HG03457 (cell line): ENCODE measurements around the gene SPEN.

ENCODE experiments used
- ATAC-seq: cut with Tn5 transposase; IDR thresholded peaks from one replicate; pipeline ENCODE4 v1.9.1; 2021; ENCODE audit warnings: moderate number of reproducible peaks; ENCODE audit not compliant: unreplicated experiment

The SPEN gene

DNA sequence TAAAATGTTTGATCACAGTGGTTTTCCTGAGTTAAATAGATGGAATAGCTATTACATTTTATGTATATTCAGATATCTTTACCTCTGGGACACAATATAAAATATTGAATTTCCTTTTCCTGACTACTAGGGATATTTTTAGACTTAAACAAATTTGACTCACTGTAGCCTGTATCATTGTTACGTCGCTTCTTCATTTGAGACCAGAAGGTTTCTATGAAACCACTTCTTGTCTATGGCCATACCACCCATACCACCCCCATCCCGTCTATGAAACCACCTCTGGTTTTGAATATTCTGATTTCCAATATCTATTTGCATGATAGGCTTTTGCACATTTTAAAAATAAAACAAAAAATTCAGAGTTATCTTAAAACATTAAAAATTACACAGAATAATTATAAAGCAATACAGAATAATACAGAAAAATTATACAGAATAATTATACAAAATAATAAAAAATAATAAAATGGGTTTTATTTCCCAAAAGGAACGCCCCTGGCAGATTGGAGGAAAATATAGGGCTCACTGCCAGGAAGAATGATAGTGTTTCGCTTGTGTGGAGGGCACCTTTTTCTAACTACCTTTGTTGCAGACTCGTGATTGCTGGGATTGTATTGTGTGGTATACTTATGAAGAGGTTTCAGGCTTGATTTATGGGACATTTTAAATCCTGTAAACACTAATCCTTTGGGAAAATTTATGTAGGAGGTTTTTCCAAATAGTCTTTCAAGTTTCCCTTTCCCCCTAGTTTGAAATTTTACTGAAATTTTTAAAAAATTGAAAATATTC lies 4.7 kb downstream of the SPEN start:
- no peak for ATAC-seq

DNA sequence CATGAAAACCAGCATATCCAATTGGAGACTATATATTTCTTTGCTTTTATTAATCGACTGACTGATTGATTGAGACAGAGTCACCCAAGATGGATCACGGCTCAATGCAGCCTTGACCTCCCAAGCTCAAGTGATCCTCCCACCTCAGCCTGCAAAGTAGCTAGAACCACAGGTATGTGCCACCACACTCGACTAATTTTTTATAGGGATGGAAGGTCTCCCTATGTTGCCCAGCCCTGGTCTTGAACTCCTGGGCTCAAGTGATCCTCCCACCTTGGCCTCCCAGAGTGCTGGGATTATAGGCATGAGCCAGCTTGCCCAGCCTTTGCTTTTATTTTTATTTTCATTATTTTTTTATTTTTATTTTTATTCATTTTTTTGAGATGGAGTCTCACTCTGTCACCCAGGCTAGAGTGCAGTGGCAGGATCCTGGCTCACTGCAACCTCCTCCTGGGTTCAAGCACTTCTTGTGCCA lies 5.4 kb downstream of the SPEN start:
- ATAC-seq, result no peak

DNA sequence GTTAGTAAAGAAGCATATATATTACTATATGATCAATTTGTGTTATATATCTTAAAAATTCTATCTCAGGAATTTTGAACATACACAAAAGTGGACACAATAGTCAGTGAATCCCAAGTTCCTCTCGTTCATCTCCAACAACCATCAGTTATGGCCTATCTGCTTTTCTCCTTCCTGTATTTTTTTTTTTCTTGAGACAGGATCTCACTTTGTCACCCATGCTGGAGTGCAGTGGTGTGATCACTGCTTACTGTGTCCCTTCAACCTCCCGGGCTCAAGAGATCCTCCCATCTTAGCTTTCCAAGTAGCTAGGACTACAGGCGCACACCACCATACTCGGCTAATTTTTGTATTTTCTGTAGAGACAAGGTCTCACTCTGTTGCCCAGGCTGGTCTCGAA lies 9.4 kb downstream of the SPEN start:
- ATAC-seq, result no peak

DNA sequence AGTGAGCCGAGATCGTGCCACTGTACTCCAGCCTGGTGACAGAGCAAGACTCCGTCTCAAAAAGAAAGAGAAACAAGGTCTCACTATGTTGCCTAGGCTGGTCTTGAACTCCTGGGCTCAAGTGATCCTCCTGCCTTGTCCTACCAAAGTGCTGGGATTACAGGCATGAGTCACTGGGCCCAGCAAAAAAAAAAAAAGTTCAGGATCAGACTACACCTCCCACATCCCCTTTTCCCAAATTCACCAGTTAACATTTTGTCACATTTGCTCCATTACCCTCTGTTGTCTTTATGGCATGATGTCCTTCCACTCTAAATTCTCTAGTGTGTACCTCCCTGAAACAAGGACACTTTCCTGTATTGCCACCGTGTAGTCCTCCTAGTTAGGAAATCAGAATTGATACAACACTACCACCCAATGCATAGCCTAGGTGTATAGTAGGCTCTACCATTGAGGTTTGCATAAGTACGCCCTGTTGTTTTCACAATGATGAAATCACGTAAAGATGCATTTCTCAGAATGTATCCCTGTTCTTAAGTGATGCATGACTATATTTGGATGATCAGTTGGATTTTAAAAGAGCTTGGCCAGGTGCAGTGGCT lies 10.7 kb downstream of the SPEN start:
- no peak for ATAC-seq

DNA sequence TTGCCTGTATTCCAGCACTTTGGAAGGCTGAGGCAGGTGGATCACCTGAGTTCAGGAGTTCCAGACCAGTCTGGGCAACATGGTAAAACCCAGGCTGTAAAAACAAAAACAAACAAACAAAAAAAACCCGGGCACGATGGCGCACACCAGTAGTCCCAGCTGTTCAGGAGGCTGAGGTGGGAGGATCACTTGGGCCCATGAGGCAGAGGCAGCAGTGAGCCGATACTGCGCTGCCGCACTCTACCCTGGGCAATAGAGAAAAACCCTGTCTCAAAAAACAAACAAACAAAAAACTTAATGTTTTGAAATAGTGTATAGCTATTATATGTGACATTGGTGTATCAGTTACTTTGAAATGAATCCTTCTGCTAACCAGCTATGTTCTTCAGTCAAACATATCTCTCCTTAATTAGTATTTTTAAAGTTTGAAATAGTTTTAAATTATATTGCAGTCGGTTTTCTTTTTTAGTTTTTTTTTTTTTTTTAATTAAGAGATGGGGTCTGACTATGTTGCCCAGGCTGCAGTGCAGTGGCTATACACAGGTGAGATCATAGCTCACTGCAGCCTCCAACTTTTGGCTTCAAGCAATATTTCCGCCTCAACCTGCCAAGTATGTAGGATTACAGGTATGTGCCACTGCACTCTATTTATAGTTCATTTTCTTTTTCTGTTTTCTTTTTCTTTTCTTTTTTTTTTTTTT lies 11.3 kb downstream of the SPEN start:
- ATAC-seq, result no peak

DNA sequence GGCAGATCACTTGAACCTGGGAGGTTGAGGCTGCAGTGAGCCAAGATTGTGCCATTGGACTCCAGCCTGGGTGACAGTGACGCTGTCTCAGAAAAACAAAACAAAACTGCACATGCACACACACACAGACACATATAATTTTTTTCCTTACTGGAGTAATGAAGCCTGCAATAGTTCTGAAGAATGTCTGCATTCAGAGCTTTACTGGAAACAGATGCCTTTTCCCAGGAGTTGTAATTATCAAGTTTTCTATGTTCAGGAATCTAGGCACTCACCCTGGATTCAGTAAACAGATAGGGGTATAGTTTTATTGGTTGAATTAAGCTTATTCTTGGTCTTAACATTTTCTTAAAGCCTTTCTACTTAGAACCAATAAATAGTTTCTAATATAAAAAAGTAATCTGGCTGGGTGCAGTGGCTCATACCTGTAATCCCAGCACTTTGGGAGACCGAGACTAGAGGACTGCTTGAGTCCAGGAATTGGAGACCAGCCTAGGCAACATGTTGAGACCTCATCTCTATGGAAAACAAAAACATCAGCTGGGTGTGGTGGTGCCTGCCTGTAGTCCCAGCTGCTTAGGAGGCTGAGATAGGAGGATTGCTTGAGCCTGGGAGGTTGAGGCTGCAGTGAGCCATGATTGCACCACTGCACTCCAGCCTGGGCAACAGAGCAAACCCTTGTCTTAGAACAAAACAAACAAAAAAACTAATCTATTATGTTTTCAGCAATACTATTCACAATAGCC lies 15.8 kb downstream of the SPEN start:
- ATAC-seq, result no peak

DNA sequence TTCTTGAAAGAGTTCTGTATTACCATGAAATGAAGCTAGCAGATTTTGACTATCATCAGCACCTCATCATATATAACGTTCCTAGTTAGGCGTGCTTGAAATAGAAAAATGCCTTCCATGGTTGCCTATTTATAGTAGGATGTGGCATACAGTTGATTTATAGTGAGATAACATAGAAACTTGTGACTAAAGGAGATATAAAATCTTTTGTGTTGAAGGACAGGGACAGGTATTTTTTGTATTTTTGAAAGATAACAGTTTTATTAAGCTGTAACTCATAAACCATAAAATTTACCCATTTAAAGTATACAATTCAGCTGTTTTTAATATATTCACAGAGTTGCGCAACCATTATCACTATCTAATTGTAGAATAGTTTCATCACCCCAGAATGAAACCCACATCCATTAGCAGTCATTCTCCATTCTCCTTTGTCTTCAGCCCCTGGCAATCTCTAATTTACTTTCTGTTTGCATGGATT lies 19.3 kb downstream of the SPEN start:
- no peak for ATAC-seq

DNA sequence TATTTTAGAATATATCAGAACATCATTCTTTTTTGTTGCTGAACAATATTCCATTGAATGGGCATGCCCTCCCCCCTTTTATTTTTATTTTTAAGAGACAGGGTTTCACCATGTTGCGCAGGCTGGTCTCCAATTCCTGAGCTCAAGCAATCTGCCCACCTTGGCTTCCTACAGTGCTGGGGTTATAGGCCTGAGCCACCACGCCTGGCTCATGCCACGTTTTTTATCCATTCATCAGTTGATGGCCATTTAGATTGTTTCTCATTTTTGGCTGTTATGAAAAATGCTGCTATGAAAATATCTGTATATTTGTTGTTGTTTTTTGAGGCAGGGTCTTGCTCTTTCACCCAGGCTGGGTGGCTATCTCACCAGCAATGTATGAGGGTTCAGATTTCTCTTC lies 19.8 kb downstream of the SPEN start:
- ATAC-seq, result no peak

DNA sequence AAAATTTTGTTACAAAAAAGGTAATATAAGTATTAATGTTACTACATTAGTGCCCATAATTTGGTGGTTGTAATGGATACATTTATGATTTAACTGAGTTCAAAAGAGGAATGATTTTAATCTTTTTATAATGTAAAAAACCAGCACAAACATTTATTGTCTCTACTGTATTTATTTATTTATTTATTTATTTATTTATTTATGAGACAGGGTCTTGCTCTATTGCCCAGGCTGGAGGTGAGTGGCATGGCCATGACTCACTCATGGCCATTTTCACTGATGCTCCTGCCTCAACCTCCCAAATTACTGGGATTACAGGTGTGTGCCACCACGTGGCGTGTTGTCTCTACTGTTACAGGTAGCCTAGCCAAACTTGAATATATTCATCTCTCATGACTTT lies 21.9 kb downstream of the SPEN start:
- ATAC-seq, result no peak

DNA sequence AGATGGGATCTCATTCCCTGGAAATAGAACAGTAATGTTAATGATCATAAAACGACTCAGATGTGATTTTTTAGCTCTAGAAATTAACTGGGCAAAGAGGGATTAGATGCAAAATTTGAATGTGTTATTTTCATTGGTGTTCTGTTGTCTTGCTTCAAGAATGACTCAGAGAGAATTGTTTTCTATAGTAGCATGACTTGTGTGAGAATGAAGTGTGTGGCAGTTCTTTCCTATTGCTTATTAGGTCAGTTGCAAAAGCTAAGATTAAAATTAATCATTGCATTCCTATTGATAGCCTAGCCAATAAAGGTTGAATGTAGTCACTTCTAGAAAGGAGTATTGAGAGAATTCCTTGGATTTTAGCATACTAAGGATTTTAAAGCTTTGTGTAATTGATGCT lies 22.9 kb downstream of the SPEN start:
- no peak for ATAC-seq

DNA sequence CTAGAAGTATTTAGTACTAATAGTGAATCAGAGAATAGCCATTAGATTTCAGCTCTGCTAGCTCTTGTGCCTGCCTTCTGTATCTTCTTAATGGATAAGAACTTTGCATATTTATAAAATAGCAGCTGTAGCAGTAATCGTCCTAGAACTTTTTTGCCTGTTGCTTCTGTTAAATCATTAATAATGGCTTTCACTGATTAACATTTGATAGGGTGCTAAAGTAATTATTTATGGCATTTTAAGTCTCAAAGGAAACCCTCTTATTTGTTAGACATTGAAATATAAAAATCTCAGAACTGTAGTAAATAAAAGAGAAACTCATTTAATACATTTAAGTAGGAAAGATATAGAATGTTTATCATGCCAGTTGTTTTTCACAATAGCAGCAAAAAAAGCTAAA lies 27.0 kb downstream of the SPEN start:
- no peak for ATAC-seq

DNA sequence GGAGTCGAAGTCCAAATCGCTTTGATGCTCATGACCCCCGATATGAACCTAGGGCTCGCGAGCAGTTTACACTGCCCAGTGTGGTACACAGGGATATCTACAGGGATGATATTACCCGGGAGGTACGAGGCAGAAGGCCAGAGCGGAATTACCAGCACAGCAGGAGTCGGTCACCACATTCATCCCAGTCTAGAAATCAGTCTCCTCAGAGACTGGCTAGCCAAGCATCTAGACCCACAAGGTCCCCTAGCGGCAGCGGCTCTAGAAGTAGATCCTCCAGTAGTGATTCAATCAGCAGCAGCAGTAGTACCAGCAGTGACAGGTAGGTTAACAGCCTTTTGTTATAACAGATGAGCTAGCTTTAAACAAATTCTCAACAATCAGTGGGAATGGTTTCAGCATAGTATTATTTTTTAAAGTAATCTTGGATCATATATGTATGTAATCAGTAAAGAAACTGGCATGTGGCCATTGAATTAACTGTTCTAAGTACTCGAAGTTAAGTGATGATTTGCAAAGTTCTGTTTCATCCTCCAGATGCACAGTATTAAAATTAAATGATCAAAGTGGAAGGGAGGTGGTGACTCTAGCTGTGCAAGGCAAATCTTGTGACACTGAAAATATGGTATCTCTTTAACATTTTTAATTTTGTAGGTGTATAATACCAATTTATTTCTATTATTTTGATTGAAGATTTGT lies 29.0 kb downstream of the SPEN start:
- ATAC-seq, result no peak

DNA sequence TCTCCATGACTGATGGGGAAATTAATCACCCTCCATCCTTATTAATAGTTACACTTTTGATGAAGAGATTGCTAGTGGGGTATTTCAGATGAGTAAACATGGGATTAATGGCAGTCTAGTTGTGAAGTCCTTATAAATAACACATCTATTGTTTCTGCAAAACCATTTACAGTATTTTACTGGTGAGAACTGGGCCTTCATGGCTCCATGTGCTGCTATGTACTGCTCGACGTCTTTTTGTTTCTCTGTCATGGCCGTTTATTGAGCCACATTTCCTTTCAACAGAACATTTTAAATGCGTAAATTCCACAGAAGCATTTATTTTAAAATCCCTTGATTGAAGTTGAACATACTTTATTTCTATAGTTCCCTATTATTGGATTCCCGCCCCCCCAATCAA lies 34.5 kb downstream of the SPEN start:
- no peak for ATAC-seq

DNA sequence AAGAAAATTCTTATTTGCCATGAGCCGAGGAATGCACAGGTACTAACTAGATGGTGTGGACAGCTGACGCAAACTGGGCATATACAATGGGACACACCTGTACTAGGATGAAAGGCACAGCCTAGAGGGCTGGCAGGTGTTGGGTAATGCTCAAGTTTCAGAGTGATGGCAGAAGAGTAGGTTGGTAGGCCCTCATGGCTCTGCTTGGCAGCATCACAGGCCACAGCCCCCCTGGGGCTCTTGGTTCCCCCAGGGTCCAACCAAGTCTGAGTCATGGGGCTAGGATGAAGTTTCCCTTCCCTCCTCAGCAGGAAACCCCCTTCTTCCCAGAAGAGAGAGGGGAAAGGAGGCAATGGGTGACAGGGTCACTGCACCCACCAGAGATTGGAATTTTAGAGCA lies 35.2 kb downstream of the SPEN start:
- ATAC-seq, result no peak

DNA sequence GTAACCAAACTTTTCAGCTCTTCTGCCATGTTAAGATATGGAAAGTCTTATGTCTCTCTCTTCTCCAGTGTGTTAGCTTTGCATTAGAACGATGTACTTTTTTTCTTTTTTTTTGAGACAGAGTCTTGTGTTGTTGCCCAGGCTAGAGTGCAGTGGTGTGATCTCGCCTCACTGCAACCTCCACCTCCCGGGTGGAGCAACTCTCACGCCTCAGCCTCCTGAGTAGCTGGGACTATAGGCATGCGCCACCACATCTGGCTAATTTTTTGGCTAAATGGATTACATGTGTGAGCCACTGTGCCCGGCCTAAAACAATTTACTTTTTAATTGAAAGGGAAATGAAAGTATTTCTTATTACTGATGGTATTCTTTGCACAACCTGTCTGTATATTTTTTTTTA lies 35.8 kb downstream of the SPEN start:
- ATAC-seq, result no peak

DNA sequence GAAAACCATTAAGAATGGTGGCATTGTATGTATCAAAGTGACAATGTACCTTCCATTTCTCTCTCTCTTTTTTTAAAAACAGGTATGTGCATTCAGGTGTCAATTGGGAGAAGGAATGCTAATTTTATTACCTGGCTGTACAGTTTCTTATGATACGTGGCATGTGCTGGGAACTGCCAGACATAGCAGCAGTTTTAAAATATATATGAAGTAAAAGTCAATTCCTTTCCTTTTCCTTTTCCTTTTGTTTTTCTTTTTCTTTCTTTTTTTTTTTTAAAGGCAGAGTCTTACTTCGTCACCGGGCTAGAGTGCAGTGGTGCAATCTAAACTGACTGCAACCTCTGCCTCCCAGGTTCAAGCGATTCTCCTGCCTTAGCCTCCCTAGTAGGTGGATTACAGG lies 37.0 kb downstream of the SPEN start:
- no peak for ATAC-seq

DNA sequence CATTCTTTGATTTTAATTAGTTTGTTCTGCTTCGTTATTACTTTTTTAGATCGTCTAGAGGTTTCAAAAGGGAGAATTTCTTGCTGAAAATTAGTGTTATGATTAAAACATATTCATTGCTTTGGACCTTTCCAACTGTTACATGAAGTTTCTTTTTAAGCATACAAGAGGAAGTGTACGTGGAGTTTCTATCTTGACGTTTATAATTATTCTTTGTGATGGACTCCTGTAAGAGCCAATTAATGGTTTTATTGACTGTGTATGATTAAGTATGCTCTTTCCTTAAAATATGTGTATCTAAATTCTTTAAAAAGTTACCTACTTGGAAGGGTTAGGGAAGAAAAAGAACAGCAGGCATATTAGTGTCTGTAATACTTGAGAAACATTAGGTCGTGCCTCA lies 37.8 kb downstream of the SPEN start:
- ATAC-seq, result no peak

DNA sequence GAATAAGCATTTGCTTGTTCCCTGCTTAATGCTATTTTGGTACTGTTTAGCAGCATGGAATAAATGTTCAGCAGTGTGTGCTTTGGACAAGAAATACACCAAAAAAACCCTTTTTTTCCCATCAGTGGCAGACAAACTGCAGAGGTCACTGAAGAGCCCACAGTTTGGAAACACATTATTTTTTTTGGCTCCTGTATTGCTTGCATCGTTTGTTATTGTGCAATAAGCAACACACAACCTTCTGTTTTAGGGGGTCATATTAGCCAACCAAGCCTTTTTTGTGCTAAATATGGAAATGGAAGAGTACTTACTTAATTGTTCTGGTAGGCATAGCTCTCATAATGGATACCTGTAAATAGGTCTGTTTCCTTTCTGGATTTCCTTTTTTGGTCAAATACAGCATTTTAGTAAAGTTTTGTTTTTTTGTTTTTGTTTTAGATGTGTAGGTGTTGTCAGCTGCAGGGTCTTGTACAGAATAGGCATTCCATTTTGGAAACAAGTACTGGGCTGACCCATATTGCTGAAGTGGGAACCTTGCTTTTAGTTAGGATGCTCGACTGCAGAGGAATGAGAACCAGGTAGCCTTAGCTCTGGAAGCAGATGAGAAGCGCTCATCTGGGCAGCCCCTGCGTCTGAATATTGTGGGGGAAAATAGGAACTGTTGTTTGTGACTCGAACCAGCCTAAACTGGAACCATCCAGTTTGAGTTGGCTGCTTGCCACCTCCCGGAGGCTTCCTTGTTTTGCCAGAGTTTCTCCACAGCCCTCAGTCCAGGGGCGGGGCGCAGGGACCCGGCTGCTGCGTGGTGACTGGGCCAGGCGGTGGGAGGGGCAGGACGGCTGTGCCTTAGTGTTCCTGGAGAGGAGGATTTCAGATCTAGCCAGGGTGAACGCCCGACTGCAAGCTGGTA lies 38.4 kb downstream of the SPEN start:
- ATAC-seq, result no peak

DNA sequence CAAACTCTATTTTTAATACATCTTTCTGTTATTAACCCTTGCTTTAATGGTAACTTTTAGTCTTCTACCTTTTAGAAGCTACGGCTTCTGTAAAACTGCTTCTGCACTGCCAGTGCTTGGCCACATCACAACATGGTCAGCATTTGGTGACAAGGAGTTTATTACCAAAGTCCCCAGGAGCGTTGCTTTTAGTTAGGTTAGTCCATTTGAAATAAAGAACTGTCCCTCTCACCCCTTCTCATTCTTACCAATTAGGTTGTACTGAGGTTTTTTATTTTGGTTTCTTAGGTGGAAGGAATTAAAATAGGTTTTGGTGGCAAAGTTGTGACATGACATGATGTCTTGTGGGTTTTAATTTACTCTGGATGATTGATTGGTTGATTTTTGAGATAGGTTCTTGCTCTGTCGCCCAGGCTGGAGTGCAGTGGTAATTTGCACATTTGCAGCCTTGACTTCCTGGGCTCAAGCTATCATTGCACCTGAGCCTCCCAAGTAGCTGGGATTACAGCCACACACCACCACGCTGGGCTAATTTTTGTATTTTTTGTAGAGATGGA lies 39.2 kb downstream of the SPEN start:
- ATAC-seq, result no peak
